ENCODE measurements around the gene SCRT2. TPM values are rescaled to one million over a fixed set of nuclear protein-coding genes. Genes with fewer than 3 reads are reported as not detected.
A peak's percentile ranks its signal among the peaks of the same experiment; 100 is the strongest.

The SCRT2 gene
- total RNA-seq, 1 experiment from 2014 or later, result not detected

GRCh38 chr20:676967-677366, 1.4 kb upstream of the SCRT2 start:
- Histone ChIP-seq H2AFZ (ENCODE audit: low read length) (no peak overlapping the region), H4K20me1 (ENCODE audit: control insufficient read depth, insufficient read depth, insufficient read length) (no peaks in the 10 kb centered on the region), H3K4ac (ENCODE audit: low read depth, low read length) (no peak overlapping the region), H3K79me1 (ENCODE audit: insufficient read depth, low read depth, low read length, poor library complexity, severe bottlenecking) (no peaks in the 10 kb centered on the region), H3K4me1 (ENCODE audit: insufficient read depth, low read length) (no peaks in the 10 kb centered on the region), H3K9ac (ENCODE audit: extremely low read depth, insufficient read length, low read length) (no peak overlapping the region), H3T11ph (ENCODE audit: low read length) (no peak overlapping the region), H3K23me2 (ENCODE audit: insufficient read length, low read depth, low read length, poor library complexity, severe bottlenecking) (peaks cover 17% of the 10 kb centered on the region), H2BK5ac (ENCODE audit: insufficient read length, low read length) (no peak overlapping the region), H4K8ac (replicated peaks; ENCODE audit: insufficient read length, low read depth, low read length) (no peak overlapping the region), H3K14ac (ENCODE audit: insufficient read depth, low read length) (no peak overlapping the region), H2BK15ac (ENCODE audit: low read depth, low read length) (no peak overlapping the region), H4K5ac (ENCODE audit: insufficient read length, low read depth, low read length) (no peak overlapping the region), H2BK12ac (ENCODE audit: insufficient read length, low read depth, low read length) (no peak overlapping the region), H3K4me2 (ENCODE audit: insufficient read depth, insufficient read length, low read length) (peak overlapping the region; percentile 98), H4K91ac (ENCODE audit: insufficient read length, low read depth, low read length) (no peak overlapping the region), H3K56ac (ENCODE audit: insufficient read length, low read depth, low read length) (no peak overlapping the region), H3K79me2 (ENCODE audit: insufficient read depth, low read length) (no peaks in the 10 kb centered on the region), H3K9me3 (ENCODE audit: control insufficient read depth, low read depth, low read length) (no peaks in the 10 kb centered on the region), H3K18ac (ENCODE audit: insufficient read length, low read depth, low read length) (no peak overlapping the region), H3K27ac (ENCODE audit: insufficient read length, low read depth, low read length) (no peak overlapping the region), H2AK5ac (ENCODE audit: insufficient read length, low read length) (no peak overlapping the region), H2BK20ac (ENCODE audit: low read depth, low read length, poor library complexity, severe bottlenecking) (no peak overlapping the region), H3K27me3 (ENCODE audit: insufficient read depth, low read length) (peaks cover 7% of the 10 kb centered on the region), H2BK120ac (ENCODE audit: low read depth, low read length, poor library complexity, severe bottlenecking) (no peak overlapping the region), H3K23ac (ENCODE audit: insufficient read length, low read depth, low read length) (no peak overlapping the region)
- Mint-ChIP-seq H3K9me3 (peaks cover 0 to 4% of the 10 kb centered on the region in 2 experiments; a peak in 1 of 5 replicates), H3K27me3 (ENCODE audit: low read depth) (peaks cover 68% of the 10 kb centered on the region), H3K36me3 (ENCODE audit: insufficient read depth in 1 of 3, low read depth in 3 of 3) (no peaks in the 10 kb centered on the region), H3K27ac (no peak overlapping the region), H3K4me3 (peak overlapping the region in 1 of 2 experiments; percentile 51; a peak in 1 of 5 replicates), H3K4me1 (peaks cover 17 to 33% of the 10 kb centered on the region in 2 experiments)
- no peak for DNase-seq
- no peak for TF ChIP-seq CTCF (conservative IDR thresholded peaks at IDR 0.05)
- WGBS (ENCODE audit: extremely low coverage, insufficient read length, low lambda C conversion rate), result no CpG with 5 or more reads among the region's 3 CpGs

All from H9 (cell line).